ENCODE data around the gene SH3PXD2B.

Gene SH3PXD2B

DNA sequence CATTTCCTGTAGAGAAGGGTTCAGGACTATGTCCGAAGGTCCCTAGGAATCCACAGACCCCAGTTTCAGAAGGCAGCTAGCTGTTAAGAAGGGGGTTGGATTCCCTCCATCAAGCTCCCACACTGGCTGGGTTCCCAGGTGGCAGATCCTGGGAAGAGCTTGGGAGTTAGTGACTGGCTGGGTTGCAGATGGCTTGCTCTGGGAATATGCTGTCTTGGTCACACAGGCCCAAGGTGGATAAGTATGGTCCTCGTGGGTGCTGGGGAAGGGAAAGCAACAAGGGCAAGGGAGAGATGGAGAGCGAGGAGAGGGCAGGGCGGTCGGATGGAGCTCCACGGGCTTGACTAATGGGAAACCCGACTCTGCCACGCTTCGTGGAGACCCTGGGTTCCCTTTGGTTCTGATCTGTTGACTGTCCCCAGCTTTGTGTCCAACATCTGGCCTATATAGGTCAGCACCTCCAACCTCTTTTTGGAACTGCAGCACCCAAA is 17.4 kb downstream of the SH3PXD2B start:
- no peak for DNase-seq (ENCODE audit: low read depth)

DNA sequence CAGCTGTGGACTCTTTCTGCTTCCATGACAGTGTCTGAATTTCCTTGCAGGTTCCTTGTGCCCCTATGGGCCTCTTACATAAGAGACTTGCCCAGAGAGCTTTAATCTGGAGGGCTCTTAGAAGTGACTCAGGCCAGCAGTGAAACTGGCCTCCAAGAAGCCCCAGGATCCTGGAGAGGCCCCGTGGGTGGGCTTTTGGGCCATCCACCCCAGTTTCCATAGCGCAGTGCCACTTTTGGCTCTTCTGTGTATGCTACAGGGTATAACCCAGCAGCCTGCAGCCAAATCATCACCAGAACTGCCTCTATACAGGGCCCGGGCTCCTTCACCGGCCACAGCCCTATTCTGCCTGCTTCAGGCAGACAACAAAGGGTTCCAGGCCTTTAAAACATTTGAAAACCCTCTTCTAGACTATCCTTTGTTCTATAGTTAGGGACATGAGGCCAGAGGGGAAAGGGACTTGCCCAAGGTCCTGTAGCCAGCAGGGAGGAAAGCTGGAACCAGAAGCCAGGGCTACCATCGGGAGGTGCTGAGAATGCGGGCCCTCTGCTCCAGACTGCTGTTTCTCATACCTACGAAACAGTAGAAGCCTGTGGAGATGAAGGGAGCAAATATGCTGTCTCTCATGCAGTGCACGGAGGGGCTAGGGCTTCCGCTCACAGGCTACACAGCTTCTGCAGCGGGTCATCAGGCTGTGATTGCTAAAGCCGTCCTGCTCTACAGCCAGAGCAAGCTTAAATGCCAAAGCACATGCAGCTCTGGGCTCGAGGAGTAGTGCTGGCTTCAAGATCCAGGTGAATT is 18.0 kb downstream of the SH3PXD2B start:
- DNase-seq (ENCODE audit: low read depth): no peak

DNA sequence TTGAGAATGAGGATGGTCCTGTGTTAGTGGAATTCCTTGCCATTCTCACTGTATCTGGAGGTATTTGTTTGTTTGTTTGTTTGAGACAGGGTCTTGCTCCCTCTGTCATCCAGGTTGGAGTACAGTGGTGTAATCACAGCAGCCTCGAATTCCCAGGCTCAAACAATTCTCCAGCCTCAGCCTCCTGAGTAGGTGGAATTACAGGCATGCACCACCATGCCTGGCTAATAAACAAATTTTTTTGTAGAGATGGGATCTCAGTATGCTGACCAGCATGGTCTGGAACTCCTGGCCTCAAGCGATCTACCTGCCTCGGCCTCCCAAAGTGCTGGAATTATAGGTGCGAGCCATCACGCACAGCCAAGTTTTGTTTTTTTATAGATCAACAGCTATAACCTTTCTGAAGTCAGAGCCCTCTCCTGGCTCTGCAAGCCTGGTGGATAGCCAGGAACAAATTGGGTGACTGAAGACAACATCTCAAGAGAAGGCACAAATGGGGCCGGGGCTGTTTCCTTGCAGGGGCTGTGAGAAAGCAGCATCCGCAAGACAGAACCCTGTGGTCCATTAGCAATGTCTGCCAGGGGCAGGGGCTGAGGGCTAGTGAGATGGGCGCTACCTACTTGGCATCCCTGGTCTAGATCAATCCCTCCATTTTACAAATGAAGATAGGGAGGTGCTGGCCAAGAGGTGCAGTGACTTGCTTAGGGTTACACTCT is 18.8 kb downstream of the SH3PXD2B start:
- DNase-seq (ENCODE audit: low read depth): no peak

DNA sequence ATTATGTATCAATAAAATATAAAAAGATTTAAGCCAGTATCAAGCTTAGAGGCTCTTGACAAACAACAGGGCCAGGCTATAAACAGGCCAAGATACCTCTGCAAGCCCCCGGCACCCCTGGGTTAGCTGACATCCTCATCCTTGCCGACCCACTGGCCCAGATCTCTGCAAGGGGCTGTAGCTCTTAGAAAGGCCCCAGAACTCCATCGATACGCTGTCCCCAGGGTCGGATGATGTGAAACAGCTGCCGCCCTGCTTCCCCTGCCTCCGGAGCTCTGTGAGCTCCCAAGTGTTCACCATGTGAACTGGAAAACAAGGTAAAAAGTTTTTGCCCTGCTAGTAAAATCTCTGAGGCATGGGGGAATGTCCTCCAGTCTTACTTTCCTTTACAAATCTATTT is 20.1 kb downstream of the SH3PXD2B start:
- DNase-seq (ENCODE audit: low read depth): no peak

DNA sequence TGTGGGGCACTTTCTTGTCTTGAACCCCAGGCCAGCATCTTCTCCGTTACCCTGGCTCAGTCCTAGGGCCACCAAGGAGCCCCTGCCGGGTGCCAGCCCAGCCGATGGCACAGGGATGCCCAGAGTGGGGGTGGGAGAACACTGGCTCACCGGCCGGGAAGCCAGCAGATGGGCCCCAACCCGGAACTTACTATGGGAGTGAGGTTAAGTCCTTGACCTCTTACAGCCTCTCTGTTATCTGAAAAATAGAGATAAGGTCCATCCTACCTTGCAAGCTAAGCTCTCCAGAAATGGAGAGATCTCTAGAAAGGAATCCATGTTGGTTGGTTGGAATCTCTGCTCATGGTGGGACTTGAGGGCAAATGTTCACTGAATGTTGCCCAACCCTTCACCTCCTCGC is 20.8 kb downstream of the SH3PXD2B start:
- DNase-seq (ENCODE audit: low read depth): no peak

DNA sequence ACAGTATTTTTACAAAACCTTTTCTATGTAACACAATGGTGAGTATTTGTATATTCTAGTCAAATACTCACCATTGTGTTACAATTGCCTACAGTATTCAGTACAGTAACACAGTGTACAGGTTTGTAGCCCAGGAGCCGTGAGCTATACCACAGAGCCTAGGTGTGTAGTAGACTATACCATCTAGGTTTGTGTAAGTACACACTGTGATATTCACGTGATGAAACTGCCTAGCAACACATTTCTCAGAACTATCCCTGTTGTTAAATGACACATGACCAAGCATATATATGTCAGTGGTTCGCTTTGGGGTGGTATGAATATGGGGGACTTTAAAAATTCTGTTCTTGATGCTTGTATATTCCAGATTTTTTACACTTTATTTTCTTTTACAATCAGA is 21.3 kb downstream of the SH3PXD2B start:
- DNase-seq (ENCODE audit: low read depth): no peak

DNA sequence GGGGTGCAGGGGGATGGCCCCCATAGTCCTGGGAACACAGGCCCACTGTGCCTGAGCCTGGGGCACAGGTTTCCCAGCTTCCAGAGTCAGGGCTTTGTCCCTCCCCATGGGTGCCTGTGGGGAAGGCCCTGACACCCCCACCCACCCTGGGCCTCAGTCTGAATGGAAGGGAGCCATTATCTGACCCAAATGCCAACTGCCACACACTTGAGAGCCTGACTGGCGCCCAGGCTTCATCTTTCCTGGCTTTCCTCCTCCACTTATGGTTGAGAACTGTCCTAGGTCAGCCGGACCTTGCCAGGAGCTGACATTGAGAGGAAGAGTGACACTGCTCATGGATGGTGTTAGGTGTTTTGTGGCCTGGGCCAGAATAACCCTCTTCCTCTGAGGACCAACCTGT is 24.0 kb downstream of the SH3PXD2B start:
- DNase-seq (ENCODE audit: low read depth): no peak

DNA sequence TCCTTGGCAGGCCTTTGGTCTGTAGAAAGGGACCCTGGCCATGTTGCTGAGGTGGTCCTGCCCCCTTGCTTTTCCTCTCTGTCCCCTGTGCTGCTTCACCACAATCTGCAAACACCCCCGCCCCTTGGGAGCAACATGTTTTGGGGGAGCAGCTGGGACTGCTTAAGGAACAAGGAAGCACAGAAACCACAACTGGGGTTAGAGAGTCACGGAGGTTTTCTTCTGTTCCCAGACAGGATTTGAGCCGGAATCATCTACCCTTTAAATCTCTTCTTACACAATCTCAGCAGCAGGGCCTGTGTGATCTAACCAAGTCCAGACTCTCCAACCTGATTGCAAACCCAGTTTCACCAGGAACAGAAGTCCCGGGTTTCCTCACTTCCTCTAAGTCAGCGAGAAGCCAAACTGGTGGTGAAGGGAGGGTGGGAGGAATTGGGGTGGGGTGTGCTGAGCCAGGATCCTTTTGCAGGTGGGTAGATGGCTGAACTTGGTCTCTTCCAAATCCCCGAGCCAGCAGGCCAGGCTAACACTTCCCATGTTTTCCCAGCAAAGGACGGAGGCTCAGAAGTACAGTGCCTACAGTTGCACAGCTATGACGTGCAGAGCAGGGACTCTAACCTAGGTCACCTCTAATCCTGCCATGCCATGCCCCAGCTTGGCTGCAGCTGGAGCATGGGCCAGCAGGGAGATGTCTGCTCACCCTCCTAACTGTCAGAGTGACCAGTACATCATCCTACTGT is 25.0 kb downstream of the SH3PXD2B start:
- DNase-seq (ENCODE audit: low read depth): peak; percentile 71

DNA sequence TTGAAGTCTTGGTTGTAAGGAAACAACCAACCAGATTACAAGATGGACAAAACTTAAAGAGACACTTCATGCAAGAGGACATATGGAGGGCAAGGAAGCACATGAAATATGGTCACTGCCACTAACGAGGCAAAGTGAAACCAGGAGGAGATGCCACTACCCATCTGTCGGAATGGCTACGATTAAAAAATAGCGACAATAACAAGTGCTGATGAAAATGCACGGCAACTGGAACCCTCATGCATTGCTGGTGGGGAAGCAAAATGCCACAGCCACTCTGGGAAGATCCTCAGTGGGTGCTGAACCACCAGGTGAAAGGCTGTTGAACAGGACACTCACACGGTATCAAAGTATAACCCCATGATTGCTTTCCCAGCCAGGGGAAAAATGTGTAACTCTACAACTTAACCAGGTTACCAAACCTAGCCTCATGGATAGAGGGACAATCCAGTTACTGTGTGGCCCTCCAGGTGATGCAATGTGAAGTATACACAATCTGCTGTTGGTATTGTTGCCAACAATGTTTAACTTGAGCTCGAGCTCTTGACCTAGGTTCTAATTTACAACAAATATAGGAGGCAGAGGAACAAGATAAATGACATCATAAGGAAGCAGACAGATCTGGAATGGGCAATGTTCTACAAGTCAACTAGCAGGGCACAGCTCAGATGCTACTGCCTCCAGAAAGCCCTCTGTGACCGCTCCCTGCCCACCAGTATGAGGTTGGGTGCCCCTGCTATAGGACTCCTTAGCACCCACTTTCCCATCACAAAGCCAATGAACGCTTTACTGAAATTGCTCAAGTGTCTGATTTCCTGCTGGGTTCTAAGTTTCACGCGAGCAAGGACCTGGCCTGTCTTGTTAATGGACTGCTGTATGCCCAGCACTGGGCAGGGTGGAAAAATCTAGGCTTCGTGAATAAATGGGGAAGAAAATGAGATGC is 25.8 kb downstream of the SH3PXD2B start:
- DNase-seq (ENCODE audit: low read depth): no peak

DNA sequence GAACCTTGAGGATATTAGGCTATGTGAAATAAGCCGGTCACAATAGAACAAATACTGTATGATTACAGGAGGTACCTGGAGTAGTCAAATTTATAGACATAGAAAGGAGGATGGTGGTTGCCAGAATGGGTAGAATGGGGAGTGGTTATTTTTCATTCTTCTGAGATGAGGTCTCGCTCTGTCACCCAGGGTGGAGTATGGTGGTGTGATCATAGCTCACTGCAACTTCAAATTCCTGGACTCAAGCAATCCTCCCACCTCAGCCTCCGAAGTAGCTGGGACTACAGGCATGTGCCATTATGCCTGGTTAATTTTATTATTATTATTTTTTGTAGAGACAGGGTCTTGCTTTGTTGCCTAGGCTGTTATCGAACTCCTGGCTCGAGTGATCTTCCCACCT is 27.1 kb downstream of the SH3PXD2B start:
- no peak for DNase-seq (ENCODE audit: low read depth)

DNA sequence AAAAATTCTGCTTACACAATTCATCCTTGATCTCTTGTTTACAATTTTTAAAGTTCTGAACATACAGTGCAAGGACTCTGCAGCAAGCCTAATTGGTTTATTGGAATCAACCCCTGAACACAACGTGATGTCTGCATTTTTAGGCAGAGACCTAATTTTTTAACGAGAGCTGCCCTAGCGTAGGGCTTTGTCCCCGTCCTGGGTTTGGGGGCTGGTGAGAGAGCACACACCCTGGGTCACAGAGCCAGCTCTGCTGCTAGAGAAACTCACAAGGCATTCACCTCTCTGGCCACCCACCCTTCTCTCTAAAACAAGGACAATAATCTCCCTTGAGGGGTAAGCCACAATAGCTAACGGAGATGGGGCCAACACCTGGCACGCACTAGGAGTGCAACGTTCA is 28.2 kb downstream of the SH3PXD2B start:
- DNase-seq (ENCODE audit: low read depth): no peak

DNA sequence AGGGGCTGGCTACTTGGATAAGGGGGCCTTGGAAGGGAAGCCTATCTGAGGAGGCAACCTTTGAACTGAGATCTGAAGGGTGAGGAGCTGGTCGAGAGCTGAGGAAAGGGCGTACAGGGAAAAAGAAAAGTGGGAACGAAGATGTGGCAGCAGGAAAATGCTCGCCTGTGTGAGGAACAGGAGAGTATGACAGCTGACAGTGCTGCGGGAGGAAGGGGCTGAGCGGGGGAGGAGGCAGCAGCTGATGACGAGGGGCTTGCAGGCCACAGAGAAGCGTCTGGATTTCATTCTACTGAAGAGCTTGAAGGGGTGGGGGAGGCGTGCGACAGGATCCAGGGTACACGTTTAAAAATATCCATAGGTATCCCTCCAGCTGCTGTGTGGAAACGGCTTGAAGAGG is 28.9 kb downstream of the SH3PXD2B start:
- DNase-seq (ENCODE audit: low read depth): no peak

DNA sequence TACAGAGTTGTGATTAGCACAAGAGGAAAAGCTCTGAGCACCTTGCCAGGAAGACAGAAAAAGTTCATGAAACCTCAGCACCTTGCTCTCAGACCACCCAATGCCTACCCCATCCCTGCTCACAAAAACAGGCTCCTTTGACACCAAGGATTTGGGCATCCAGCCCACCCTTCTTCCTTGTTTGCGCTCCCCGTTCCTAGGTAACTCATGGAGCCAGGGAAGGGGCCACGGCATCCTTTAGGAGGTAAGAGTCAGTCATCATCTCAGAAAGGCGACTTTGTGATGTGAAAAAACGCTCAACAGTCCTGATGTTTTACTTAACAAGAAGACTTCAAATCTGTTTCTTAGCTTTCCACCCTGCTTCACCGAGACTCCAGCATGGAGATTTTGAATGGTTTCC is 29.5 kb downstream of the SH3PXD2B start:
- DNase-seq (ENCODE audit: low read depth): no peak

DNA sequence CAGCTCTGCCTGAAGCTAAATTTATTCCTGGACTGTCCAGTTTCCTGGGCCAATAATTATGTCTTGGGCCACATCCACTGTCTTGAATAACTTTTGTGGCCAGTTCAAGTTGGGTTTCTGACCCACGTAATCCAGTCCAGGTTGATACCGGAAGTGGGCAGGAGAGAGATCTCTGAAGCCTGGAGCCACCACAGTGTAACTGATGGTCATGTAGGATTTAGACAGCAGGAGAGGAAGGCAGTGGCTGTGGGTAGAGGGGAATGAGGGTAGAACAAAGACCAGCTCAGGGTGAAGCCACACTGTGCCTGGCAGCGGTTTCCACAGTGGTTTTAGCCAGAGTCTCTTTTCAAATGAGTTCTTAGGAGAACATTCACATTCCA is 30.2 kb downstream of the SH3PXD2B start:
- DNase-seq (ENCODE audit: low read depth): no peak

DNA sequence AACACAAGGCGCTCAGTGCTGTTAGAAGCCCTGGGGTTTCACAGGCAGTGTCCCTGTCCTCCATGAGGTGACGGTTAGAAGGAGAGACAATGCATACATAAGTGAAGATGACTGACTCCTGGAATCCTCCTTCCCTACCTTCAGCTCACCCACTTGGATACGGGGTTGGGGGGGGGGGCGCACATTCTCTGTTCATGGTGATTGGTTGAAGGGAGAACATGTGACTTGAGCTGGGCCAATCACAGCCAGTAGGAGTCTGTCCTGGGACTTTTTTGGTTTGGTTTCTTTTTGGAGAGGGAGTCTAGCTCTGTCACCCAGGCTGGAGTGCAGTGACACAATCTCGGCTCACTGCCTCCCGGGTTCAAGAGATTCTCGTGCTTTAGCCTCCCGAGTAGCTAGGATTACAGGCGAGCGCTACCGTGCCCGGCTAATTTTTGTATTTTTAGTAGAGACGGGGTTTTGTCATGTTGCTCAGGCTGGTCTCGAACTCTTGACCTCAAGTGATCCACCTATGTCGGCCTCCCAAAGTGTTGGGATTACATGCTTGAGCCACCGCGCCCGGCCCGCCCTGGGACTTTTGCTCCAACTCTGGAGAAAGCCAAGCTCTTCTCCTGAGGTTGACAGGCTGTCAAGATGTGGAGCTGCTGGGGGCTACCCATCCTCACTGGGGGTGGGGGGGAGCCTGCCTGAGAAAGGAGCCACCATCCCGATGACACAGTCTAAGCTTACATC is 30.8 kb downstream of the SH3PXD2B start:
- no peak for DNase-seq (ENCODE audit: low read depth)

DNA sequence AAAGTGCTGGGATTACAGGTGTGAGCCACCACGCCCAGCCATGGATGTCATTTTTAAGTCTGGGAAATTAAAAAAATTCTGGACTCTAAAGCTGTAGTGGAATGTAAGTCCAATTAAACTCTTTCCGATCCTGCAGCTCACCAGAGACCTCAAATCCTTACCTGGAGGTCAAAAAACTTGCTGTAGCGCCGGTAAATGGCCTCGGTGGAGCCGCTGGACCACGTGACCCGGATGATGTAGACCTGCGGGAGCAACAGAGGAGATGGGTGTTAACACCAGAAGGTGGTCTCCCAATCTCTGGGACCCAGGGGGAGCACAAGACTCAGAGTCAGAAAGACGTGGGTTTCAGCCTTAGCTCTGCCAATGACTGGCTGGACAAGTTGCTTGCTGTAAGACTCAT is 32.1 kb downstream of the SH3PXD2B start:
- DNase-seq (ENCODE audit: low read depth): no peak

DNA sequence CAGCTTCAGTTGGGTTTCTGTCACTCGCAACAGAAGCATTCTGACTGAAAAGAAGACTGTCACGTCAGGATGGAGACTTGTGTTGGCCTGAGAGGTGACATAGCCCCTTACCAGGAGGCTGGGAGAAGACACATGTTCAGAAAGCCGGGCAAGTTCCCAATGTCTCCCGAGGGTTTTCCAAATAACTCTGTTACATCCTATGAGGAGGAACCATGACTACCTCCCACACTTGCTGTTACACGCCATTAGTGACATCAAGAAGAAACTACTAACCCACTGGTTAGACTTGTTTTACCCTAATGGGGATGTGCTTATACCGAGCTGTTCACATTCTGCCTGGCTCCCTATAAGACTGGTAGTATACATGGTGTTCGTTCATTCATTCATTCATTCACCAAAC is 33.3 kb downstream of the SH3PXD2B start:
- no peak for DNase-seq (ENCODE audit: low read depth)

DNA sequence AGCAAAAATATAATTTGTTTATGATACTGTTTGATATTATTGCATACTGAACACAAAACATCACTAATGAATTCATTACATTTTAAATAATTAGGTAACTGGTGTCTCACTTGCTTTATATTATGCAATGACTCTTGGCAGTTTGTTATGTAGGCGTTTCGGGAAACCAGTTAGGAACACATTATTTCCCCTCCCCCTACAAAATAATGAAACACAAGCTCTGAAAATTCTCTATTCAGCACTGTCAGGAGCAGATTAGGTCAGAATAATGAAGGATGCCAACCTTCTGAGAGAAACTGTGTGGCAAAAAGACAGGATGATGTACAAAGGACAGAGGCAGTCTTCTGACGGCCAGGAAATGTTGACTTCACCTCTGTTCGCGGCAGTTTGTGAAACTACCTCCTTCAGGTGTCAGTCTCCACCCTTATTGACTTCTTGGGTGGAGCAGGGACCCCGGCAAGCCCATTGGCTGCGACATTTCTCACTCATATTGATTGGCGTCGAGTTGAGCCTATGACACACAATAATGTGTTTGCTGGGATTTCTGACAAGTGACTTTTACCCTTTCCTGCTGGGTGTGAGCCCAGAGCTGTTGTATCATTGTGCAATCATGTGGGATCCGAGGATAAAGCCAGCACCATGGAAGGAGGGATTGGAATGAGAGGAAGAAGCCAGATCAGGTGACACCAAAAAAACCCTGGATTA is 33.9 kb downstream of the SH3PXD2B start:
- DNase-seq (ENCODE audit: low read depth): peak; percentile 87

DNA sequence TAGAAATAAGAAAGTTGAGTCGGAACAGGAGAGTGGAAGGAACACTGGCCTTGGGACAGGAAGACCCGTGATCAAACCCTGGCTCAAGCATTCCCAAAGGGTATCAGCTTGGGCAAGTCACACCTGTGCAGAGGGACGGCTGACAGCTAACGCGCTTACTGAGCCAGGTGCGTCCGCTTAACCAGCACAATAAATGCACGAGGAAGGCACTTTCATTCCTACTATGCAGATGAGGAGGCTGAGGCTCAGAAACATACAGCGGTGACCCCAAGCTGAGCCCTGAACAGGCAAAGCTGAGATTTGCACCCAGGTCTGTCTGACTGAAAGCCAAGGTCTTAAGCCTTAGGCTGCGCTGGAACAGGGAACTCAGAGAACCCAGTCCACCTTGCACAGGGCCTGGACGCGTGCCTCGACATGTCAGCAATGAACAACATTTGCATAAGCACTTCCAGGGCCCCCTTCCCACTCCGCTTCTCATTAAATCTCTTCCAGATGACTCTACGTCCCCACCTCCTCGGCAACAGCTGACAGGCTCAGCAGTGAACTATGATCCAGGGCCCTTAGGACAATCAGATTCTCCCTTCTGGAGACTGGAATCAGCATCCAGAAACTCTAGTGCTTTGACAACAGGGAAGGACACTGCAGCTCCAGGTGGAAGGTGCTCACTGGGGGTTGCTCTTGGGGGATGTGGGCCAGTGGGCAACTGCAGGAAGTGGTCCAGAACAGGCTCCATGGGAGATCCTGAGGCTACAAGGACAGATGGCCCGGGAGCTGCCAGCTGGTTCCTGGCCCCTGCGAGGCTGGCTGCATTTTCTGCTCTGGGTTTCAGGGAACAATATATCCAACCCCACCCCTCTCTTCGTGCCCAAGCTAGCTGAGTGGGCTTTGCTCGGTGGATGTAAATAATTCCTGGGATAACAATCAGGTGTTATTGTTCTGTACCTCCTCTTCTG is 35.2 kb downstream of the SH3PXD2B start:
- DNase-seq (ENCODE audit: low read depth): peak; percentile 80
